Neural cell (in vitro differentiated cells): ENCODE measurements around the gene XPNPEP2. TPM values are rescaled to one million over a fixed set of nuclear protein-coding genes. Genes with fewer than 3 reads are reported as not detected.

Experiments used
- H2AFZ ChIP-seq: fragments of 200-600, 300-800 bp; sonication (generic), shearing (Covaris generic); 2 replicates; pipeline ENCODE4 v1.6.0; 2014; ENCODE audit warnings: low read depth, mild to moderate bottlenecking, antibody characterized with exemption, low read length, moderate library complexity
- H3F3A ChIP-seq: fragments of 200-600 bp; shearing (Covaris generic); 2 replicates; pipeline ENCODE4 v1.6.1; 2016; ENCODE audit warnings: mild to moderate bottlenecking, moderate library complexity, mixed read lengths, antibody characterized with exemption, low read length; ENCODE audit not compliant: insufficient read depth, poor library complexity, severe bottlenecking
- H3K27ac ChIP-seq: fragments of 200-600, 300-800 bp; sonication (generic), shearing (Covaris generic); 2 replicates; pipeline ENCODE4 v1.5.1; 2014; ENCODE audit warnings: mild to moderate bottlenecking, low read length, moderate library complexity
- H3K27me3 ChIP-seq: fragments of 300-800, 200-600 bp; sonication (generic), shearing (Covaris generic); 2 replicates; pipeline ENCODE4 v1.6.0; 2014; ENCODE audit warnings: mild to moderate bottlenecking, low read depth, low read length, moderate library complexity; ENCODE audit not compliant: insufficient read depth
- H3K36me3 ChIP-seq: fragments of 300-800, 200-600 bp; sonication (generic), shearing (Covaris generic); 2 replicates; pipeline ENCODE4 v1.5.1; 2014; ENCODE audit warnings: mild to moderate bottlenecking, antibody characterized with exemption, low read length, moderate library complexity; ENCODE audit not compliant: insufficient read depth
- H3K4me2 ChIP-seq: fragments of 300-800, 200-600 bp; sonication (generic), shearing (Covaris generic); 2 replicates; pipeline ENCODE4 v1.6.0; 2014; ENCODE audit warnings: mild to moderate bottlenecking, low read length
- H3K4me3 ChIP-seq: fragments of 300-800, 200-600 bp; sonication (generic), shearing (Covaris generic); 2 replicates; pipeline ENCODE4 v1.5.1; 2014; ENCODE audit warnings: mild to moderate bottlenecking, low read length, moderate library complexity
- H3K79me2 ChIP-seq: fragments of 200-600 bp; shearing (Covaris generic); replicated peaks from 2 replicates; pipeline ENCODE4 v1.6.0; 2014; ENCODE audit warnings: mild to moderate bottlenecking, low read length, moderate library complexity; ENCODE audit not compliant: insufficient read depth
- H3K9ac ChIP-seq: fragments of 300-800, 200-600 bp; sonication (generic), shearing (Covaris generic); 2 replicates; pipeline ENCODE4 v1.6.1; 2016; ENCODE audit warnings: mild to moderate bottlenecking, low read length, mixed read lengths
- H3K9me2 ChIP-seq: fragments of 200-600 bp; shearing (Covaris generic); 2 replicates; pipeline ENCODE4 v1.6.1; 2016; ENCODE audit warnings: mild to moderate bottlenecking, low read length, mixed read lengths; ENCODE audit not compliant: insufficient read depth
- H3K9me3 ChIP-seq: fragments of 200-600, 300-800 bp; sonication (generic), shearing (Covaris generic); 2 replicates; pipeline ENCODE4 v1.6.1; 2016; ENCODE audit warnings: mild to moderate bottlenecking, mixed run types, low read length, moderate library complexity, mixed read lengths
- H4K20me1 ChIP-seq: fragments of 200-600 bp; shearing (Covaris generic); 2 replicates; pipeline ENCODE4 v1.6.1; 2016; ENCODE audit warnings: mild to moderate bottlenecking, mixed run types; ENCODE audit not compliant: insufficient read depth
- CTCF ChIP-seq: fragments of 450-650 bp; IDR thresholded peaks from 2 replicates; pipeline ENCODE4 v1.5.1; 2014; ENCODE audit warnings: antibody characterized with exemption, mild to moderate bottlenecking, moderate library complexity; ENCODE audit not compliant: poor library complexity, severe bottlenecking
- EP300 ChIP-seq: fragments of 450-650 bp; conservative IDR thresholded peaks from 2 replicates; pipeline ENCODE4 v1.6.1; 2014; ENCODE audit warnings: antibody characterized with exemption, mild to moderate bottlenecking, moderate library complexity; ENCODE audit not compliant: poor library complexity, severe bottlenecking
- EZH2 ChIP-seq: fragments of 200-600, 300-800 bp; shearing (Covaris generic), sonication (generic); IDR thresholded peaks from 2 replicates; pipeline ENCODE4 v1.6.1; 2014; ENCODE audit warnings: antibody characterized with exemption, low read length, borderline replicate concordance, mild to moderate bottlenecking; ENCODE audit not compliant: insufficient read depth, poor library complexity, severe bottlenecking
- MXI1 ChIP-seq: fragments of 450-650 bp; conservative IDR thresholded peaks from 2 replicates; pipeline ENCODE4 v1.6.1; 2014; ENCODE audit warnings: antibody characterized with exemption, mild to moderate bottlenecking; ENCODE audit not compliant: poor library complexity, severe bottlenecking
- POLR2AphosphoS5 ChIP-seq: IDR thresholded peaks from 2 replicates; pipeline ENCODE4 v1.6.1; 2012
- RAD21 ChIP-seq: fragments of 450-650 bp; conservative IDR thresholded peaks from 2 replicates; pipeline ENCODE4 v1.6.1; 2014; ENCODE audit warnings: antibody characterized with exemption, mild to moderate bottlenecking, moderate library complexity
- REST ChIP-seq: IDR thresholded peaks from 2 replicates; pipeline ENCODE4 v1.6.1; 2012; ENCODE audit warnings: borderline replicate concordance
- SMC3 ChIP-seq: fragments of 450-650 bp; conservative IDR thresholded peaks from 2 replicates; pipeline ENCODE4 v1.6.1; 2014; ENCODE audit warnings: antibody characterized with exemption, mild to moderate bottlenecking, moderate library complexity; ENCODE audit not compliant: poor library complexity
- TAF1 ChIP-seq: IDR thresholded peaks from 2 replicates; pipeline ENCODE4 v1.6.1; 2012; ENCODE audit warnings: low read depth
- polyA plus RNA-seq: library from polyadenylated mRNA; depleted of rRNA; stranded (reverse); fragments of >200 nt; gene quantifications from 2 replicates; pipeline ENCODE4 v1.2.3, GENCODE V29; 2014

Gene XPNPEP2
- polyA plus RNA-seq, 1 donor from 2014 or later: not detected

- H3K9me3 ChIP-seq: no peaks in the 10 kb centered on the region
- no peak overlapping the region for H3K27ac ChIP-seq
- H4K20me1 ChIP-seq: no peaks in the 10 kb centered on the region
- H3K27me3 ChIP-seq: no peaks in the 10 kb centered on the region
- H3K4me2 ChIP-seq: no peak overlapping the region
- no peaks in the 10 kb centered on the region for H3K36me3 ChIP-seq
- no peaks in the 10 kb centered on the region for H3F3A ChIP-seq
- no peaks in the 10 kb centered on the region for H3K9me2 ChIP-seq
- no peaks in the 10 kb centered on the region for H3K79me2 ChIP-seq
- no peak overlapping the region for H2AFZ ChIP-seq
- H3K9ac ChIP-seq: no peak overlapping the region
- TF ChIP-seq RAD21: no peak
- no peak for TF ChIP-seq POLR2AphosphoS5
- no peak for TF ChIP-seq MXI1
- TF ChIP-seq CTCF: no peak
- no peak for TF ChIP-seq REST
- TF ChIP-seq TAF1: no peak
- TF ChIP-seq SMC3: no peak
- no peak for TF ChIP-seq EP300
- TF ChIP-seq EZH2: no peak
- no peak overlapping the region for H3K4me3 ChIP-seq
These were observed 42.4 kb downstream of the XPNPEP2 start for GRCh38 chrX:129781134-129781672.

- H3K9ac ChIP-seq: no peak overlapping the region
- H3F3A ChIP-seq: no peaks in the 10 kb centered on the region
- H2AFZ ChIP-seq: no peak overlapping the region
- no peak overlapping the region for H3K4me3 ChIP-seq
- TF ChIP-seq POLR2AphosphoS5: no peak
- no peak for TF ChIP-seq REST
- TF ChIP-seq SMC3: no peak
- no peak for TF ChIP-seq MXI1
- TF ChIP-seq RAD21: no peak
- no peak for TF ChIP-seq EP300
- TF ChIP-seq TAF1: no peak
- TF ChIP-seq CTCF: no peak
- TF ChIP-seq EZH2: no peak
- no peaks in the 10 kb centered on the region for H4K20me1 ChIP-seq
- no peaks in the 10 kb centered on the region for H3K9me2 ChIP-seq
- no peaks in the 10 kb centered on the region for H3K79me2 ChIP-seq
- H3K27me3 ChIP-seq: no peaks in the 10 kb centered on the region
- H3K4me2 ChIP-seq: no peak overlapping the region
- H3K36me3 ChIP-seq: no peaks in the 10 kb centered on the region
- no peaks in the 10 kb centered on the region for H3K9me3 ChIP-seq
- no peak overlapping the region for H3K27ac ChIP-seq
These were observed 43.1 kb downstream of the XPNPEP2 start for GRCh38 chrX:129781680-129782495.
